Panc1 (cell line): ENCODE measurements around the gene NPAS3. TPM values are rescaled to one million over a fixed set of nuclear protein-coding genes. Genes with fewer than 3 reads are reported as not detected.

ENCODE experiments used
- ATAC-seq: fragments of 200-7000 bp; cut with Tn5 transposase; 2 replicates; pipeline ENCODE4 v1.9.1; 2020; ENCODE audit warnings: mild to moderate bottlenecking, moderate library complexity
- BruUV-seq: library from RNA; stranded (reverse); fragments of 400-500 nt; replicated peaks from 2 replicates; lab custom pipeline; 2021; lab: Mats Ljungman, UMichigan
- CTCF ChIA-PET: fragments of 300-600 bp; sonication (Branson Sonifier 250); formaldehyde crosslinking; loops from one replicate; lab custom pipeline; 2022; ENCODE audit warnings: antibody characterized with exemption; lab: Charles Lee
- POLR2A ChIA-PET: fragments of 300-600 bp; sonication (Branson Sonifier 250); formaldehyde crosslinking; loops from one replicate; lab custom pipeline; 2022; ENCODE audit warnings: antibody characterized with exemption; lab: Charles Lee
- DNase-seq: peaks from one replicate; pipeline ENCODE4 v3.0.0-alpha.2; 2010; ENCODE audit warnings: low read depth, low spot score
- H3K27ac ChIP-seq: 2 replicates; pipeline ENCODE4 v1.5.1; 2011; ENCODE audit warnings: mild to moderate bottlenecking, low read length, inconsistent platforms
- H3K27me3 ChIP-seq: fragments of 200-500 bp; sonication (Bioruptor generic); 2 replicates; pipeline ENCODE4 v1.6.0; 2014; ENCODE audit warnings: low read length, inconsistent platforms; ENCODE audit not compliant: control insufficient read depth, insufficient read depth
- H3K36me3 ChIP-seq: fragments of 200-500 bp; sonication (Bioruptor generic); 2 replicates; pipeline ENCODE4 v1.5.1; 2014; ENCODE audit warnings: inconsistent platforms, mild to moderate bottlenecking, low read length, moderate library complexity; ENCODE audit not compliant: control insufficient read depth, insufficient read depth
- H3K4me1 ChIP-seq: 2 replicates; pipeline ENCODE4 v1.5.1; 2011; ENCODE audit warnings: inconsistent platforms, mild to moderate bottlenecking, low read length, moderate library complexity; ENCODE audit not compliant: control insufficient read depth, insufficient read depth
- H3K4me3 ChIP-seq, 2 experiments: 2 replicates each; pipeline ENCODE4 v1.5.1; 2011 to 2012; ENCODE audit warnings: low read depth in 2 of 2, low read length in 2 of 2, mild to moderate bottlenecking in 2 of 2, inconsistent platforms in 1 of 2, moderate library complexity in 1 of 2
- H3K9me3 ChIP-seq: fragments of 200-500 bp; sonication (Bioruptor generic); 2 replicates; pipeline ENCODE4 v1.5.1; 2014; ENCODE audit warnings: low read depth, mild to moderate bottlenecking, inconsistent platforms, low read length, moderate library complexity; ENCODE audit not compliant: control insufficient read depth, insufficient read depth
- POLR2AphosphoS5 ChIP-seq: IDR thresholded peaks from 2 replicates; pipeline ENCODE4 v1.6.1; 2012; ENCODE audit warnings: mild to moderate bottlenecking, low read depth, low read length, moderate library complexity
- REST ChIP-seq, 2 experiments: IDR thresholded peaks; 2 replicates each; pipeline ENCODE4 v1.6.1; 2011 to 2012; ENCODE audit warnings: low read depth in 2 of 2, control low read depth in 1 of 2, low read length in 1 of 2, mild to moderate bottlenecking in 1 of 2, moderate library complexity in 1 of 2; ENCODE audit not compliant: insufficient read depth in 1 of 2
- SIN3A ChIP-seq: IDR thresholded peaks from 2 replicates; pipeline ENCODE4 v1.6.1; 2012; ENCODE audit warnings: low read depth, mild to moderate bottlenecking, low read length, moderate library complexity, borderline replicate concordance; ENCODE audit not compliant: insufficient read depth
- TCF7L2 ChIP-seq: IDR thresholded peaks from 2 replicates; pipeline ENCODE4 v1.6.1; 2011; ENCODE audit warnings: mild to moderate bottlenecking, low read depth, low read length, inconsistent platforms
- in situ Hi-C: cut with HindIII; loops from 2 replicates; pipeline ENCODE4 v1.10.0; 2016; ENCODE audit warnings: low sequenced_read_pairs, low pct_unique_long_range_greater_than_20kb
- intact Hi-C: fragments of 100-400 bp; cut with micrococcal nuclease; formaldehyde crosslinking; loops from one replicate; pipeline ENCODE4 v1.10.0; 2022; ENCODE audit not compliant: unreplicated experiment
- total RNA-seq: library from RNA; stranded (reverse); gene quantifications from one replicate; pipeline ENCODE4 v1.2.1, GENCODE V29; 2021; ENCODE audit not compliant: unreplicated experiment
- TF ChIP-seq, protein P1 (sequence below): fragments of 450-650 bp; IDR thresholded peaks from 2 replicates; pipeline ENCODE4 v1.5.1; 2017; ENCODE audit warnings: mild to moderate bottlenecking

NPAS3 gene
- total RNA-seq, 1 experiment from 2014 or later: 0.23 TPM

- in situ Hi-C loops: no loop called here
- no peaks in the 10 kb centered on the region for H3K36me3 ChIP-seq
- no peak overlapping the region for H3K4me3 ChIP-seq
- no peaks in the 10 kb centered on the region for H3K9me3 ChIP-seq
- CTCF ChIA-PET: no interaction called here
- POLR2A ChIA-PET: no interaction called here
- ATAC-seq: no peak
- no peaks in the 10 kb centered on the region for H3K27me3 ChIP-seq
- BruUV-seq: no TSS peak
- TF ChIP-seq POLR2AphosphoS5 (no peak), REST (IDR thresholded peaks at IDR 0.05; ENCODE audit: insufficient read depth in 1 of 2, low read depth in 2 of 2, low read length in 1 of 2) (no peak), SIN3A (no peak), TCF7L2 (no peak)
- TF ChIP-seq, protein P1, sequence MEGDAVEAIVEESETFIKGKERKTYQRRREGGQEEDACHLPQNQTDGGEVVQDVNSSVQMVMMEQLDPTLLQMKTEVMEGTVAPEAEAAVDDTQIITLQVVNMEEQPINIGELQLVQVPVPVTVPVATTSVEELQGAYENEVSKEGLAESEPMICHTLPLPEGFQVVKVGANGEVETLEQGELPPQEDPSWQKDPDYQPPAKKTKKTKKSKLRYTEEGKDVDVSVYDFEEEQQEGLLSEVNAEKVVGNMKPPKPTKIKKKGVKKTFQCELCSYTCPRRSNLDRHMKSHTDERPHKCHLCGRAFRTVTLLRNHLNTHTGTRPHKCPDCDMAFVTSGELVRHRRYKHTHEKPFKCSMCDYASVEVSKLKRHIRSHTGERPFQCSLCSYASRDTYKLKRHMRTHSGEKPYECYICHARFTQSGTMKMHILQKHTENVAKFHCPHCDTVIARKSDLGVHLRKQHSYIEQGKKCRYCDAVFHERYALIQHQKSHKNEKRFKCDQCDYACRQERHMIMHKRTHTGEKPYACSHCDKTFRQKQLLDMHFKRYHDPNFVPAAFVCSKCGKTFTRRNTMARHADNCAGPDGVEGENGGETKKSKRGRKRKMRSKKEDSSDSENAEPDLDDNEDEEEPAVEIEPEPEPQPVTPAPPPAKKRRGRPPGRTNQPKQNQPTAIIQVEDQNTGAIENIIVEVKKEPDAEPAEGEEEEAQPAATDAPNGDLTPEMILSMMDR: no peak
- intact Hi-C loops: no loop called here
- H3K4me1 ChIP-seq: no peaks in the 10 kb centered on the region
- DNase-seq: no peak
- no peak overlapping the region for H3K27ac ChIP-seq
Observed at GRCh38 chr14:33401311-33401710, 462.6 kb downstream of the NPAS3 start.

- Histone ChIP-seq H3K9me3 (no peaks in the 10 kb centered on the region), H3K4me3 (no peak overlapping the region), H3K4me1 (no peaks in the 10 kb centered on the region), H3K27me3 (no peaks in the 10 kb centered on the region), H3K27ac (no peak overlapping the region), H3K36me3 (no peaks in the 10 kb centered on the region)
- CTCF ChIA-PET: no interaction called here
- BruUV-seq: no TSS peak
- intact Hi-C loops: no loop called here
- no peak for DNase-seq
- in situ Hi-C loops: no loop called here
- ATAC-seq: no peak
- TF ChIP-seq REST (IDR thresholded peaks at IDR 0.05; ENCODE audit: insufficient read depth in 1 of 2, low read depth in 2 of 2, low read length in 1 of 2): no peak
- TF ChIP-seq, protein P1: no peak
- no peak for TF ChIP-seq SIN3A
- TF ChIP-seq TCF7L2: no peak
- no peak for TF ChIP-seq POLR2AphosphoS5
- POLR2A ChIA-PET: no interaction called here
Observed at GRCh38 chr14:33402604-33403003, 463.9 kb downstream of the NPAS3 start.
